GM12878 (cell line): Measurements from ENCODE around the gene MYL6B. TPM values are rescaled to one million over a fixed set of nuclear protein-coding genes. Genes with fewer than 3 reads are reported as not detected.
A peak's percentile ranks its signal among the peaks of the same experiment; 100 is the strongest.

Source experiments
- BHLHE40 ChIP-seq, 2 experiments: fragments of 450-650 bp in 1 of 2; IDR thresholded peaks; 2 replicates each; pipeline ENCODE4 v1.6.1; 2011 to 2017; ENCODE audit warnings: low read depth in 2 of 2, borderline replicate concordance in 1 of 2, improper control_type of control experiment in 1 of 2, low read length in 1 of 2, mild to moderate bottlenecking in 1 of 2
- CBFB ChIP-seq: IDR thresholded peaks from 2 replicates; pipeline ENCODE4 v1.6.1; 2016; ENCODE audit warnings: antibody characterized with exemption, low read depth
- CREB1 ChIP-seq: IDR thresholded peaks from 2 replicates; pipeline ENCODE4 v1.6.1; 2012; ENCODE audit warnings: low read depth, mild to moderate bottlenecking, inconsistent platforms
- CUX1 ChIP-seq: IDR thresholded peaks from 2 replicates; pipeline ENCODE4 v1.6.1; 2012; ENCODE audit warnings: improper control_type of control experiment, low read depth, low read length; ENCODE audit not compliant: insufficient replicate concordance
- EZH2 ChIP-seq: IDR thresholded peaks from 2 replicates; pipeline ENCODE4 v1.6.1; 2012; ENCODE audit warnings: low read depth, mild to moderate bottlenecking, control low read depth, inconsistent platforms, low read length, borderline replicate concordance; ENCODE audit not compliant: control insufficient read depth
- HCFC1 ChIP-seq: fragments of 150-350 bp; IDR thresholded peaks from 2 replicates; pipeline ENCODE4 v1.6.1; 2014; ENCODE audit warnings: low read length
- NBN ChIP-seq: fragments of 450-650 bp; IDR thresholded peaks from 2 replicates; pipeline ENCODE4 v1.6.1; 2016
- NFYB ChIP-seq: IDR thresholded peaks from 2 replicates; pipeline ENCODE4 v1.6.1; 2011; ENCODE audit warnings: low read depth, mild to moderate bottlenecking, low read length, improper control_type of control experiment, moderate library complexity; ENCODE audit not compliant: insufficient read depth
- NKRF ChIP-seq: fragments of 450-650 bp; conservative IDR thresholded peaks from 2 replicates; pipeline ENCODE4 v1.6.1; 2017; ENCODE audit warnings: mild to moderate bottlenecking, moderate library complexity
- PAX5 ChIP-seq: IDR thresholded peaks from 2 replicates; pipeline ENCODE4 v1.6.1; 2011; ENCODE audit warnings: low read depth, low read length, borderline replicate concordance
- RCOR1 ChIP-seq: conservative IDR thresholded peaks from 2 replicates; pipeline ENCODE4 v1.6.1; 2012; ENCODE audit warnings: low read depth, low read length, improper control_type of control experiment
- REST ChIP-seq: IDR thresholded peaks from 2 replicates; pipeline ENCODE4 v1.6.1; 2012; ENCODE audit warnings: mild to moderate bottlenecking, low read depth, low read length
- SKIL ChIP-seq: fragments of 450-650 bp; IDR thresholded peaks from 2 replicates; pipeline ENCODE4 v1.6.1; 2017; ENCODE audit warnings: mild to moderate bottlenecking, low read depth, inconsistent platforms; ENCODE audit not compliant: poor library complexity, severe bottlenecking
- SMARCA5 ChIP-seq: fragments of 450-650 bp; IDR thresholded peaks from 2 replicates; pipeline ENCODE4 v1.6.1; 2017; ENCODE audit warnings: mild to moderate bottlenecking
- SREBF1 ChIP-seq: IDR thresholded peaks from 2 replicates; pipeline ENCODE4 v1.6.1; 2012; ENCODE audit warnings: mild to moderate bottlenecking, low read length
- STAT3 ChIP-seq: IDR thresholded peaks from 2 replicates; pipeline ENCODE4 v1.6.1; 2011; ENCODE audit warnings: low read depth, low read length, improper control_type of control experiment
- ZZZ3 ChIP-seq: IDR thresholded peaks from 2 replicates; pipeline ENCODE4 v1.6.1; 2011; ENCODE audit warnings: low read depth; ENCODE audit not compliant: control insufficient read depth, insufficient read length
- polyA plus RNA-seq, 11 experiments: library from polyadenylated mRNA; depleted of rRNA in 4 of 11; unstranded in 6 of 11; stranded (reverse) in 5 of 11; fragments of >200 nt; fragmentation: Nextera tagmentation in 4 of 11; fragmentation: Illumina TruSeq in 1 of 11; extraction: Ambion mirVana in 4 of 11; extraction: Trizol in 1 of 11; gene quantifications; 1 replicate in 1 of 11; 2 replicates in 10 of 11; pipeline versions ENCODE4 v1.2.1 to v1.2.3, GENCODE V29; 2011 to 2016; ENCODE audit warnings: inconsistent platforms in 2 of 11, missing spikeins in 2 of 11, low read depth in 1 of 11
- total RNA-seq, 4 experiments: library from RNA; depleted of rRNA in 3 of 4; stranded (reverse); fragments of >200 nt in 3 of 4; fragmentation: Illumina TruSeq in 1 of 4; extraction: Trizol in 1 of 4; gene quantifications; 2 replicates each; pipeline versions ENCODE4 v1.2.1 to v1.2.3, GENCODE V29; 2013 to 2021

Gene MYL6B
- total and polyA plus RNA-seq, 10 of the 15 experiments (the other 5 are each of a cell fraction or from before 2014, with no cell fraction given), result 75.5 to 153 (median 114) TPM

- TF ChIP-seq SMARCA5 (no peak), NBN (peak; percentile 78), CREB1 (peak; percentile 79; the same call in 1 of the 2 replicates), RCOR1 (no peak), EZH2 (no peak), NKRF (peak; percentile 80; the same call in 1 of the 2 replicates), REST (no peak), NFYB (peak; percentile 62; the same call in 1 of the 2 replicates), CBFB (peak; percentile 68; the same call in 1 of the 2 replicates), BHLHE40 (IDR thresholded peaks at IDR 0.05; ENCODE audit: borderline replicate concordance in 1 of 2, low read depth in 2 of 2, low read length in 1 of 2) (peak; percentile 54 to 80; a peak in 3 of 4 replicates), SREBF1 (peak; percentile 65), ZZZ3 (no peak), CUX1 (no peak), STAT3 (no peak), SKIL (no peak), HCFC1 (peak; percentile 97), PAX5 (no peak)
These were observed 48.1 kb upstream of the MYL6B start, which contains the start of gene PA2G4 (continued) for GRCh38 chr12:56104109-56104814.
